Vagina (tissue), 2 donors: ENCODE results near the gene CRY1.

Experiments used
- CTCF ChIP-seq, 3 experiments: fragments of 450-650 bp in 2 of 3; fragments of 200-600 bp in 1 of 3; sonication (generic) in 1 of 3; IDR thresholded peaks; one replicate each; pipeline ENCODE4 v1.5.1; 2017 to 2019; ENCODE audit warnings: antibody characterized with exemption in 3 of 3, mild to moderate bottlenecking in 2 of 3, moderate library complexity in 2 of 3
- POLR2A ChIP-seq, 2 donors: fragments of 450-650 bp; IDR thresholded peaks; one replicate each; pipeline ENCODE4 v1.6.1; 2017; ENCODE audit warnings: antibody characterized with exemption in 2 of 2, mild to moderate bottlenecking in 2 of 2, moderate library complexity in 2 of 2
- POLR2AphosphoS5 ChIP-seq, 2 donors: sonication (generic); formaldehyde crosslinking; IDR thresholded peaks; one replicate each; pipeline ENCODE4 v1.9.0; 2017; ENCODE audit warnings: antibody characterized with exemption in 2 of 2, mild to moderate bottlenecking in 2 of 2, low read depth in 1 of 2; ENCODE audit not compliant: insufficient read depth in 1 of 2

- TF ChIP-seq CTCF (IDR thresholded peaks at IDR 0.05) (no peak), POLR2A (IDR thresholded peaks at IDR 0.05) (no peak), POLR2AphosphoS5 (IDR thresholded peaks at IDR 0.05; ENCODE audit: insufficient read depth in 1 of 2, low read depth in 1 of 2) (no peak)
These were observed 29.2 kb upstream of the CRY1 start for GRCh38 chr12:107122452-107122958.
